ENCODE data around the gene TEC.

TEC gene

DNA sequence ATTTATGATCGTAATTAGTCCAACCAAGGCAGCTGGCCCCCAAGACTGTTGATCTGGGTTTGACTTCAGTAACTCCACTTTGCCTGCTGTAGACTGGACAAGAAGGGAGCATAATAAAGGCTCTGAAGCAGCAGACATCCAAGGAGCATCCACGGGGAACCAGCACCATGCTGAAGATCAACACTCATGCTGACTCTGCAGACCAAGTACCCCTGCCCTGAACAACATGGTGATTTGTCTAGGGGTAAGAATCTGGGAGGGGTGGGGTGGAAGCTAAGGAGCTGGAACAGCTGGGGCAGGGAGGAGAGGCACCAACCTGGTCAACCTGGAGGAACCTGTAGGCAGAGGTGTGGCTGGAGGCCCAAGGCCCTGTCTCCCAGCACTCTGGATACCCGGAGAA, 2.1 kb downstream of the TEC start:
- no peak for DNase-seq

DNA sequence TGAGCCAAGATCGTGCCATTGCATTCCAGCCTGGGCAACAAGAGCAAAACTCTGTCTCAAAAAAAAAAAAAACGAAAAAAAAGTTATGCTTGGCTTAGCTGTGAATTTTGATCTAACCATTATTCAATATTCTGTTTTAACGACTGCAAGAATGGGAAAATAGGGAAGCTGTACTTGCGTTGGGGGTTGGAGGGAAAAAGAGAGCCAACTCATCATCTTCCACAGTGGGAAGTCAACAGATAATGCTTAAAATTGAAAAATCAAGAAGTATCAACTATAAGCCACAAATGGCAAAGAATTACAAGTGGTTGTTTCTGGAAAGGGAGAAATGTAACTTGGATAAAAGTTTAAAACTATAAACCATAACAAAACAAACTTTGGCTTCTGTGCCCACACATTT, 2.9 kb downstream of the TEC start:
- no peak for DNase-seq

DNA sequence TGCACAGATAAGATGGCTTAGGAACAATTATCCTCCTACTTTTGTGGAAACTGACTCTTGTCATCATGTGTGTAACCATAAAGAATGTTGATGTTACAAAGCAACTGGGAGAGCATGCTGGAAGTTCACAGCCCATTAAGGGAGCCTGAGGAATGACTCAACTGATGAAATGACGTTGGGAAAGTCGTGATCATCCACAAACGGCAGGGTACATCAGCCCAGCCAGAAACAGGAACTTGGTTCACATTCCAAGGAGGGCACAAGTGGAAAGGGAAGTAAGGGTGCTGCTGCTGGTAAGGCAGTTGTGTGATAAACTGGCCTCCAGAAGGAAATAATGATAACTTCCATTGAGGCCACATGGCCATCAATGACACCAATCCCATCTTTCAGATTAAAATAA, 6.7 kb downstream of the TEC start:
- DNase-seq, result no peak

DNA sequence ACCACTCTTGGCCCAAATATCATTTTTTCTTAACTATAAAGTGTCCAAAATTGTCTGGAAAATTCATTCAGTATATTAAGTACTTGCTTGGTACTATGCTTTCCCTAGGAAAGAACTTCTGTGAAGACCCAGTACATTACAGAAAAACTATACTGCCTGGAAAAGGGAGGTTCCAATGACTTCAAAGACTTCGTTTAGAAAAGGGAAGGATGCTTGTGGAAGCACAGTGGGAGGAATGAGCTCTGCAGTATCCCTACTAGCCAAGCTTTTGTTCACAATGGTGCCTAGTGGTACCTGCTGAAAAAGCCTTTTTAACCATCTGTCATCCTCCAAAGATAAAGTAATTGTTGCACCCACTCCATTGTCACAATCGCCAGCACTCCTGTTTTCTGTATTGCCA, 7.2 kb downstream of the TEC start:
- DNase-seq, result no peak

DNA sequence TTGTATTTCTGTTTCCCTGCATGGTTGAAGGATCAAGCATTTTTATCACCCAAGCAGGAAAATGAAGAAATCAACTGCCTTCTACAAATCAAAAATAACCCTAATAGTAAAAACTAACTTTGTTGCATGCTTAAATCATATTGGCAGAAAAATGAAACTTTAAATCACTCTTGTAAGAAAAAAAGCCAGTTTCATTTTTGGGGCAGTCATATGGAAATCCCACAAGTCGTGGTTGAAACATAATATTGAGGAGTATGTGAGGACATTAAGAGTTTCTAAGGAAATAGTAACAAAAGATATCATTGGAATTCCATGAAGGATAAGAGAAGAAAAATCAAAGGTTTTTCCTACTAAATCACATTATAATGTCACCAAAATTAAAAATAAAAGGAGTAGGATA, 8.4 kb downstream of the TEC start:
- no peak for DNase-seq

DNA sequence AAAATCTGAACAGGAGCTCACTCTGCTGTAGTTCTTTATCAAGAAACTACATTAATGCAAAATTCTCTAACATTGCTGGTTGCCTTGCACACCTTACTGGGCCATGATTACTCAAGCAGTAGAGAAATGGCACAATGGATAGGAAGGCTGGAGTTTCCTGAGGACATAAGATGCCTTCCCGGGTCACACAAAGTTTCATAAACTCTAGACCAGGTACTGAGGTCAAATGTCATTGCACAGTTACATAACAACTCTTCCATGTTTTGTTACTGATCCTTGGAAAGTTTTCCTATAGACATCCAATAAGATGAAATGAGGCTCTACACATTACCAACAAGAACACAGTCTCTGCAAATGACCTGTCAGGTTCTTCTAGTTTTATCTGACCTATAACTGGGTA, 9.9 kb downstream of the TEC start:
- no peak for DNase-seq

DNA sequence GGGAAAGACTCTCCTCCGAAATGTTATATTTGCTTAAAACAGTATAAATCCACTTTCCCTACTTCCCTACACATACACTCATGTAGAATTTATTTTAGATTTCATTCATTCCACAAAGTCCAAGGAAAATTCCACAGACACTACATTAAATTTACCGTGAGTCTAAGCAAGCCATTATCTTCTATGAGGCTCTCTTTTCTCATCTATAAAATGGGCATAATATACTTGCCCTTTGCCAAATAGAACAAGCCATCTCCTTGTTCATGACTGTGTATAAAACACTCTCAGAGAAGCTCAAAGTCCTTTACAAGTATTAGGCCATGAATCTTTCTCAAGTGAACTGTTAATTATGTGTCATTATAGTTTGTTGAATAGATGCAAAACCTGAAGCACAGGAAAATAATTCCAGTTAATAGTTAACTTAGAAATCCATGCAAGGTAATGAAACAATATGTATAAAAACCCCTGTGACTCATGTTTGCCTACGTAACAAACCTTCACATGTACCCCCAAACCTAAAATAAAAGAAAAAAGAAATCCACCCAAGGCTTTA, 10.7 kb downstream of the TEC start:
- DNase-seq, result no peak

DNA sequence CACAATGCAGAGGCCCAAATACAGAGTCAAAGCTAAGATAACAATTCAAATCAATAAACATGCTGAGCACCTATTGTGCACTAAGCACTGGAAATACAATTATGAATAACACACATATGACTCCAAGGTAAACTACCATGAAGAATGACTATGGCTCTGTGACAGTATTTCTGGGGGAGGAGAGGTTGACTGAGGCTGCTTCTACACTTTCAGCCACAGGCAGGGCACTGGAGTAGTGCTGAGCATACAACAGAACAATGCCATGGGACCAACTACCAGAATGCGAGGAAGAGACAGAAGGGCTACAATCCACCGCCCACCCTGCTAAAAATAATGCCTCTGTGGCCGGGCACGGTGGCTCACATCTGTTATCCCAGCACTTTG, 13.7 kb downstream of the TEC start:
- DNase-seq, result no peak

DNA sequence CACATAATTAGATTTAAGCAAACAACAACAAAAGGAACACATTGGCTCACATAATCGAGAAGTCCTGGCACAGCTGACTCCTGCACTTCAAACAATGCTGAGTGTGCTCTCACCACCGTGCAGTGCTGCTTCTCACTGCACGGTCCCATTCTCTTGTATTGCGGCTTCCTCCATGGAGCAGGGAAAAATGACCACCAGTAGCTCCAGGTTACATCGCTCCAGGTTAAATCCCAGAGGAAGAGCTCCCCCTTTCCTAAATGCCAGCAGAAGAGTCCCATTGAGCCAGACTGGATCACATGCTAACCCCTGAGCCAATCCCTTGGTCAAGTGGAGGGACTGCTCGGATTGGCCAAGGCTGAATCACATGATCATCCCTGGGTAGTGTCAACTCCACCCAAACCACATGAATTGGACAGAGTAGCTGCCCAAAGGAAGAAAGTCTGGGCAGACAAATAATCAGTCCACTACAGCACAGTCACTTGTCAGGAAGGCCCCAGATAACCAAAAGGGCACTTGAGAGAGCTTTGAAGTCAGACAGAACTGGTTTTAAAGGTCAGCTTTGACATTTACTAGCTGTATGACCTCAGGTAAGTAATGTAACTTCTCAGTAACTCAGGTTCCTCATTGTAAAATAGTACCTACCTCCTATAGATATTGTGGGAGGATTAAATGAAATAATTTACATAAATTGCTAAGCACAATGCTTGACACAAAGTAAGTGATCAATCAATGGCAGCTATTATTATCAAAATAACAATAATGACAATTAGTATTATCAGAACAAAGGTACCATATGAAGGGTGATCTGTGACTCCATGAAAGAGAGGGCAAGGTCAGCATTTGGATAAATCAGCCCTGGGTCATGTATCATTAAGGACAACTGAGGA, 14.3 kb downstream of the TEC start:
- DNase-seq, result no peak

DNA sequence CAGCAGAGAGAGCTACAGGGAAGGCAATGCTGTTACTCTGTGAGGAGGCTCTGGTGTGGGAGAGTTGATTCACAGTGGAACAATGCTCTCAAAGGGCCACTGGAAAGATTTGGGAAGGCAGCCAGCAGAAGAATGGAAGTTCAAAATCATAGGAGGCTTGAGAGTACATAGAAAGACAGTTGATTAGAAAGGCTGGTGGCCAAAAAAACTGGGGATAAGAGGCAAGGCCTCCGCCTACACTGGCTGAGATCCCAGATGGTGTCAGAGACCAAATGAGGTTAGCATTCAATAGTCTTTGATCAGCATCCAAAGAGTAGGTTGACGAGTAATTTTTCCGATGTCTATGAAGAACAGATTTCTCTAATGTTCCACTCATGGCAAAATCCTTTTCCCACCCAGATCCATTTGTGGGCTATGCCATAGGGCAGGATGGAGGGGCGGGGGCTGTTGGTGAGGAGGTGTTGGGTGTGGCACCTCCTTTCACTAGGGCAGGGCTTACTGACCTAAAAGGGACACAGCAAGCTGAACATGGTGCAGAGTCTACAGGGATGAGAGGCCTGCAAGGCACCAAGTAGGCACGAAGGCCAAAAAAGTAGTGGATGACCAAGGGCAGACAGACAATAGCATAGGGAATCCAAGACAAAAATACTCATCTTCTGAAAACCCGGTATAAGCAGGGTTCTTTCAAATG, 15.1 kb downstream of the TEC start:
- no peak for DNase-seq

DNA sequence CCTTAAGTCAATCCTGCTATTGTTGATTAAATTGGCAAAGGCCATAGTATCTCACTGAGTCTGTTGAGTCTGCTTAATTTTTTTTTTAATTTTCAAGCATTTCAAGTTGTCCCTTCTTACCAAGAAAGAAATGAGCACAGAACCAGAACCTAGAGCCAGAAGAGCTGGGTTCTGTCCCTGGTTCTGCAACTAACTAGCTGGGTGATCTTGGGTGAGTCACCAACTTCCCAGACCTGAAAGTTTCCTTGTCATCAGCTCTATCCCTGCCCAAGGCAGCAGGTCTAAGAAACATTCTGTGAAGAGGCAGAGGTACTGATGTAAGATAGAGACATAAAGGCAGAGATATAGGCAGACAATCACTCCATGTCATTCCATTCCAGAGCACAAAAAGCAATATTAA, 17.3 kb downstream of the TEC start:
- no peak for DNase-seq

DNA sequence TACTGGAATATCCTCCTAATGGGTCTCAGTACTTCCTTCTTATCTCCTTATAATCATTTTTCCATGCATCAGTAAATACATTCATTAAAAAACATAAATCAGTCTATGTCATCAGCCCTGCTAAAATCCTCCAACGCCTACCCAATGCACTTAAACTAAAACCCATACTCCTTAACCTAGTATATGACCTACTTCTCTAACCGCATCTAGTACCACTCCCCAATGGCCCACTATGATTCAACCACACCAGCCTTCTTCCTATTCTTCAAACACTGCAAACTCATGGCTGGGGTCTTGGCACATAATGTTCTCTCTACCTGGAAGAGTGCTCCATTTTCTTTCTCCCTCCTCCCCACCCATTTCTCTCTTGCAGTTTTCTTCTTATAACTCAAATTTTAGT, 18.7 kb downstream of the TEC start:
- DNase-seq, result no peak

DNA sequence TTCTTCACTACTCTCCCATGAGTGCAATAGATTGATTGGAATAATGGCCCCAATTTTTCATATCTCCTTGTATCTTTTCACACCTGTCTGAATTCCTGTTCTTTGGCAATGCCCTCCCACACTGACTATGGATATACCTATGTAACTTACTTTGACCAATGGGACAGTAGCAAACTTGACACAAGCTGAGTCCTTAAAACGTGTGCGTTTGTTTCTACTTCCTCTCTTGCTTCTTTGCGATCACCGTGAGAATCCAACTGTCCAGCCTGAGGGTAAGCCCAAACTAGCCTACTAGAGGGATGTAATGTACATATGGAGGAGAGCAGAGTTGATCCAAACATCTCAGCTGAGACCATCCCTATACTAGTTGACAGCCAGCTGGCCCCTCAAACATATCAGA, 19.3 kb downstream of the TEC start:
- no peak for DNase-seq

DNA sequence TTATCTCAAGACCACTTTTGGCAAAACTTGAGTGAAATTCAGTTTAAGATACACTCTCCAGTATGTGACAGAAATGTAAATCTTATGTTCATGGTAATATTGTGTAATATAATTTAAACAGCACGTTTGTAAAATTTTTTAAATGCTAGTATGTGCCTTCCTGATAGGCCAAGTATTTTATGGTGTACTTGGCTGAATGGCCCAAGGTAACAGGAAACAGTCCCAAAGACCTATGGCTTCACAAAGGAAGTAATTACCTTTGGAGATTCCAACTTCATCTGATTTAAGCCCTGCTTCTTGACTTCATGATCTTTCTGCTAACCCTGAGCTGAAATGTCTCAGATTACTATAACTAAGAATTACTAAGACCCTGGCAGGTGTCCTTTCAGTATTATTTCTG, 20.3 kb downstream of the TEC start:
- DNase-seq, result no peak

DNA sequence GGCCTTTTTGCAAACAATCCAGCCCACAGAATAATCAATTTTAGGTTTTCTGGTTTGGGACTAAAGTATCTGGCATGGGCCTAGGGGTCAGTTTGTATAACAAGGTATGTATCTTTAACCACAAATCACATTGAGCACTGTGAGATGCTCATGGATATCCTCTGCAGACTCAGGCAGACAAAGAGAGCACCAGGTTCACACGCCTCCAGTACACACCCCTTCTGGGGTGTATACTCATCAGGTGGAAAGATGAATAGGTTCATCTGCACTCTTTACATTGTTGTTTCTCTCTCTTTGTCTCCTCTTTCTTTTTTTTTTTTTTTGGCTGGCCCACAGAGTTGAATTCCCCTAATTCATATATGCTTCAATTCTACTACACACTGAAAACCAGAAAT, 21.1 kb downstream of the TEC start:
- DNase-seq, result no peak

DNA sequence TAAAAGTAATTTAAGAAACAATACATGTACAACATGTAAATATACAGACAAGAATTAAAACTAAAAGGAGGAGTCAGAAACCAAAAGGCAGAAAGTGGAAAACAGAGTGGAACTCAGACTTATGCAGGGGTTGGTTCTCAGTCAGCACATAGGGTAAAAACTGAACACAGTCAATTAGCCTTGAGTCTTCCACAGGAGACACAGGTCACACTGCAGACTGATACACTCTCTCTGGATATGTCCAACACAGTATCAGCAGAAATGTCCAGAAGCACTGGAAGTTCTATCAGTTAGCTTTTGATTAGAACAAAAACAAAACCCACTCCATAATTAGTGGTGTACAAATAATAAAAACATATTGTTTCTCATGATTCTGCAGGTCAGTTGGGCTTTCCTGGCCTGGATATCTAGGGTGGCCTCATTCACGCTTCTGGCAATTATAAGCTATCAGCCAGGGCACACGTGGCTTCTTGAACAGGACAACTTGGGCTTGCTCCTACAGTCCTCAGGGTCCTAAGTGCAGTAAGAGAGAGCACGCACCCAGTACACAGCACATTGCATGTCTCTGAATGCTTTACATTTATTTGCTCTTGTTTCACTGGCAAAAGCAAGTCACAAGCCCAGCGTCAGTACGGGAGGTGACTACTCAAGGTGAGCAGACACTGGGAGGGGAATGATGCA, 21.6 kb downstream of the TEC start:
- no peak for DNase-seq

DNA sequence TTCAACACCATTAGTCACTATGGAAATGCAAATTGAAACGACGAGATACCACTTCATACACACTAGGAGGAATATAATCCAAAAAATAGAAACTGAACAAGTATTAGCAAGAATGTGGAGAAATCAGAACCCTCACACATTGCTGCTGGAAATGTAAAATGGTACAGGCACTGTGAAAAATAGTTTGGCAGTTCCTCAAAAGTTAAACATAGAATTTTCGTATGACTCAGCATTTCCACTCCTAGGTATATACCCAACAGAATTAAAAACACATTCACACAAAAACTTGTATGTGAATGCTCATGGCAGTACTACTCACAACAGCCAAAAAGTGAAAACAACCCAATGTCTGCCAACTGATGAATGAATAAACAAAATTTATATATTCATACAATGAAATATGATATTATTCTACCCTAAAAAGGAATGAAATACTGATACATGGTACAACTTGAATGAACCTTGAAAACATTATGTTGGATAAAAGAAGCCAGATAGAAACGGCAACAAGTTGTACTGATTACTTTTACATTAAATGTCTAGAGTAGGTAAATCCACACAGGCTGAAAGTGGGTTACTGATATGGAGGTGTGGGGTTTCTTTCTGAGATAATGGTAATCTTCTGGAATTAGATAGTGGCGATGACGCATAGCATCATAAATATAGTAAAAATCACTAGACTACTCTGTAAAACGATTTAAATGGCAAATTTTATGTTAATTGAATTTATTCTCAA, 22.3 kb downstream of the TEC start:
- no peak for DNase-seq

DNA sequence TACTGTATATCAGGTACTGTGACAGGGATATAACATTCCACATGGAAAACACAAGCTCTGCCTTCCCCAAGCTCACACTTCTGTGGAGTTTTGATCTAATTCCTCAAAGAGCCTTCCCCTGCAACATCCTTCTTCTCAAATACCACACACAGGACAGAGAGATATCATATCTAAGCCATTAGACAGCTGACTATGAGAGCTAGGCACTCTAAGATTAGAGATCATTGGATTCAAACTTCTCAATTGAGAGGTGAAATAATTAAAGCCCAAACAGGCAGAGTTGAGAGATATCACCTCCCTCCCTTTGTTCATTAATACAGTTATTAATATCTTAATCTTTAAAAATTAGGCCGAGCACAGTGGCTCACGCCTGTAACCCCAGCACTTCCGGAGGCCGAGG, 25.0 kb downstream of the TEC start:
- DNase-seq, result no peak

DNA sequence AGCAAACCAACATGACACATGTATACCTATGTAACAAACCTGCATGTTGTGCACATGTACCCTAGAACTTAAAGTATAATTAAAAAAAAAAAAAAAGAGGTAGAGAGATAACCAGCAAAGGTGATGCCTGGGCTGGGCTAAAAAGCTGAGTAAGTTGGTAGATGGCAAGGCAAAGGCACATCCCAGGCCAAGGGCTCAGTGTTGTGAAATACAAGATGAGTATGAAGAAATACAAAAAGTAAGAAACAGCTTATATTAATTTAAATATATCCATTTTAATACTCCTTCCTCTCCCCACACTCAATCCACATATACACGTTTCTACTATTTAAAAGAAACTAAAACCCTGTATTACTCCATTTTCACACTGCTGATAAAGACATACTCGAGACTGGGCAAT, 25.8 kb downstream of the TEC start:
- DNase-seq, result no peak

DNA sequence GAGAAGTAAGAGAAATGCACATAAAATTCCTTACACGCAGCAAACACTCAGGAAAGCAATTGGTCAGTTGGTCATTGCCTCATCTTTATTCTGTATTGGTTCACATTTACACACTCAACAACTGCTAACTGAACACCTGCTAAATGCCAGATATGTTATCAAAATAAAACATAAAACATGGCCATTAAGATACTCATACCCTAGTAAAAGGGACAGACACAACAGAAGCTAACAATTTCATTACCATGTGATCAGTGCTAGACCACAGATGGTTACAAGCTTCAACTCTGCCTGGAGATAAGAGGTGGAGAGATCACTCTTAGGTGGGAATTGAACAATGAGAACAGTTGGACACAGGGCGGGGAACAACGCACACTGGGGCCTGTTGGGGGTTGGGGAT, 26.2 kb downstream of the TEC start:
- no peak for DNase-seq

DNA sequence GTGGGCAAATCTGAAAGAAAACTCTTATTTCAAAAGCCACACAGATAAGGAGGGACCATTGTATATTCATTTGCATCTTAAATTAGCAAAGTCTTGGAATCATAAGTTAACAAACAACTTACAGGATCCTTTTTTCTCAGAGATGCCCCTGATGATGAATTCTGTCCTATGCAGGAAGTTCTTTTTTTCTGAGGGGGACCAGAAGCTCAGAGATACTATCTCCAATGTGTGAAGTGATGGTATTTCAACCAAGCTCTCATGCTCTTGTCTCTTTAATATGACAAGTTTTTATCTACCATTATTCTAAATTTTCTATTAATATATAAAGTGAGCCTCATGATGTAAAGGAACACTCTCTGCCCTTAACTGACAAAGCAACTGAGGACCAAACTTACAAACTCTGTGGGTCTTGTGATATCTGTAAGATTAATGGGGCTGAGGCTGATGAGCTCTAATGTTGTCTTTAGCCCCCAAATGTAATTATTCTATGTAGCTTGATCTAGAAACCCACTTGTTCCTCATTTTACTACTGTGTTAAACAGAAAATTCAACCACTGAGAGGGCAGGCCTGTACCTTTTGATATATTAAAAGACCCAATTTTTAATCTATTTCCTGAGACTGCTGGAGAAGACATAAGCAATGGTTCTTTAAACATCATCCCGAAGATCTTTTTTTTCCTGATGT, 27.0 kb downstream of the TEC start:
- no peak for DNase-seq

DNA sequence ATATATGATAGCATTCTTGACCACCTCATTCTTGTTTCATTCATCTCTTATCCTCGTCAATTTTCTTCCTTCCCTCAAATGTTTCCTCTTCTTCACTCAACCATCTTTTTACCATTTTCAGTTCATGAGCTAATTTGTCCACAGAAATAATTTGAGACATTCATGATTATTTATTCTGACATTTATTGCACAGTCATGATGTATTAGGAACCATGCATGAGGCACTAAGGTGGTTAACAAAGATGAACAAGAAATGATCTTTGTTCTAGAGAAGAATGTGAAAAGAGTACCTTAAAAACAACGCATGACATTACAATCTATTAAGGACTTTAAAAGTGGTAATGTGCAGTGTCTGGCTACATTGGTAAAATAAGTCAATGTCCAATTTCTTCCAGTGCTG, 27.9 kb downstream of the TEC start:
- DNase-seq, result no peak
